ES-I3 (cell line): ENCODE results near the gene UMOD.

Source experiments
- H3K36me3 ChIP-seq: 2 replicates; pipeline ENCODE4 v1.6.1; 2013; ENCODE audit warnings: mild to moderate bottlenecking, low read length, control low read depth, moderate library complexity; ENCODE audit not compliant: insufficient read depth
- H3K4me1 ChIP-seq: 2 replicates; pipeline ENCODE4 v1.6.1; 2013; ENCODE audit warnings: mild to moderate bottlenecking, control low read depth, low read length; ENCODE audit not compliant: insufficient read depth
- H3K9ac ChIP-seq: 2 replicates; pipeline ENCODE4 v1.6.1; 2013; ENCODE audit warnings: low read depth, mild to moderate bottlenecking, low read length, moderate library complexity
- H3K9me3 ChIP-seq: 2 replicates; pipeline ENCODE4 v1.6.1; 2013; ENCODE audit warnings: mild to moderate bottlenecking, low read length, moderate library complexity; ENCODE audit not compliant: control insufficient read depth, insufficient read depth

The UMOD gene

GRCh38 chr16:20308801-20309590 is 43.5 kb downstream of the UMOD start:
- H3K36me3 ChIP-seq = no peaks in the 10 kb centered on the region
- no peaks in the 10 kb centered on the region for H3K9me3 ChIP-seq
- no peak overlapping the region for H3K9ac ChIP-seq
- H3K4me1 ChIP-seq = no peaks in the 10 kb centered on the region

GRCh38 chr16:20308266-20308665 is 44.2 kb downstream of the UMOD start:
- no peaks in the 10 kb centered on the region for H3K36me3 ChIP-seq
- no peaks in the 10 kb centered on the region for H3K9me3 ChIP-seq
- no peak overlapping the region for H3K9ac ChIP-seq
- H3K4me1 ChIP-seq = no peaks in the 10 kb centered on the region

- no peaks in the 10 kb centered on the region for H3K4me1 ChIP-seq
- H3K9ac ChIP-seq = no peak overlapping the region
- H3K36me3 ChIP-seq = no peaks in the 10 kb centered on the region
- no peaks in the 10 kb centered on the region for H3K9me3 ChIP-seq
Observed at GRCh38 chr16:20307791-20308190, 44.7 kb downstream of the UMOD start.

- Histone ChIP-seq H3K36me3 (no peaks in the 10 kb centered on the region), H3K9me3 (no peaks in the 10 kb centered on the region), H3K4me1 (no peaks in the 10 kb centered on the region), H3K9ac (no peak overlapping the region)
Observed at GRCh38 chr16:20307240-20307671, 45.3 kb downstream of the UMOD start.

- Histone ChIP-seq H3K9ac (no peak overlapping the region), H3K4me1 (no peaks in the 10 kb centered on the region), H3K36me3 (no peaks in the 10 kb centered on the region), H3K9me3 (no peaks in the 10 kb centered on the region)
Observed at GRCh38 chr16:20306401-20306800, 46.1 kb downstream of the UMOD start.

- no peaks in the 10 kb centered on the region for H3K4me1 ChIP-seq
- no peaks in the 10 kb centered on the region for H3K36me3 ChIP-seq
- H3K9ac ChIP-seq = no peak overlapping the region
- H3K9me3 ChIP-seq = no peaks in the 10 kb centered on the region
Observed at GRCh38 chr16:20303012-20303411, 49.5 kb downstream of the UMOD start.

GRCh38 chr16:20302389-20302788 is 50.1 kb downstream of the UMOD start:
- H3K9me3 ChIP-seq = no peaks in the 10 kb centered on the region
- no peak overlapping the region for H3K9ac ChIP-seq

GRCh38 chr16:20301840-20302239 is 50.7 kb downstream of the UMOD start:
- no peak overlapping the region for H3K9ac ChIP-seq
- no peaks in the 10 kb centered on the region for H3K36me3 ChIP-seq
- H3K9me3 ChIP-seq = no peaks in the 10 kb centered on the region
- no peaks in the 10 kb centered on the region for H3K4me1 ChIP-seq

More at GRCh38 chr16:20302389-20302788, 50.1 kb downstream of the UMOD start:
- Histone ChIP-seq H3K4me1 (no peaks in the 10 kb centered on the region), H3K36me3 (no peaks in the 10 kb centered on the region)

- no peaks in the 10 kb centered on the region for H3K9me3 ChIP-seq
- no peak overlapping the region for H3K9ac ChIP-seq
- no peaks in the 10 kb centered on the region for H3K36me3 ChIP-seq
- H3K4me1 ChIP-seq = no peaks in the 10 kb centered on the region
Observed at GRCh38 chr16:20300312-20301097, 52.0 kb downstream of the UMOD start.

- H3K9me3 ChIP-seq = no peaks in the 10 kb centered on the region
- H3K4me1 ChIP-seq = 0 out of 2 replicates have a peak, but pooled peaks cover 3% of the 10 kb centered on the region
- no peaks in the 10 kb centered on the region for H3K36me3 ChIP-seq
- H3K9ac ChIP-seq = no peak overlapping the region
Observed at GRCh38 chr16:20298452-20298851, 54.1 kb downstream of the UMOD start.

- no peaks in the 10 kb centered on the region for H3K9me3 ChIP-seq
- H3K9ac ChIP-seq = no peak overlapping the region
- peaks cover 14% of the 10 kb centered on the region for H3K4me1 ChIP-seq
- no peaks in the 10 kb centered on the region for H3K36me3 ChIP-seq
Observed at GRCh38 chr16:20291208-20292206, 61.0 kb downstream of the UMOD start.

GRCh38 chr16:20289571-20289970 is 62.9 kb downstream of the UMOD start:
- Histone ChIP-seq H3K9ac (no peak overlapping the region), H3K4me1 (peaks cover 24% of the 10 kb centered on the region), H3K36me3 (no peaks in the 10 kb centered on the region), H3K9me3 (no peaks in the 10 kb centered on the region)

GRCh38 chr16:20285993-20286499 is 66.5 kb downstream of the UMOD start:
- H3K36me3 ChIP-seq = no peaks in the 10 kb centered on the region
- H3K4me1 ChIP-seq = peaks cover 14% of the 10 kb centered on the region; the same call in 1 of the 2 replicates
- H3K9me3 ChIP-seq = no peaks in the 10 kb centered on the region
- H3K9ac ChIP-seq = no peak overlapping the region
